ENCODE measurements around the gene RAB35. TPM values are rescaled to one million over a fixed set of nuclear protein-coding genes. Genes with fewer than 3 reads are reported as not detected.
A peak's percentile ranks its signal among the peaks of the same experiment; 100 is the strongest.

Gene RAB35
- total and polyA plus RNA-seq, 2 experiments from 2014 or later, result 9.9 to 16.9 TPM

- TF ChIP-seq ETS1 (IDR thresholded peaks at IDR 0.05) (no peak), ZNF462 (CRISPR knock-in tag; IDR thresholded peaks at IDR 0.05) (no peak)
These were observed 10.1 kb upstream of the RAB35 start (continued) for GRCh38 chr12:120126635-120127005.

GRCh38 chr12:120125792-120126634 is 9.5 kb upstream of the RAB35 start:
- Mint-ChIP-seq H3K9me3 (no peaks in the 10 kb centered on the region), H3K27me3 (ENCODE audit: insufficient read depth, low read depth, poor library complexity) (peaks cover 5% of the 10 kb centered on the region), H3K36me3 (ENCODE audit: low read depth) (peaks cover 54% of the 10 kb centered on the region), H3K27ac (peak overlapping the region; percentile 85), H3K4me3 (no peak overlapping the region; the same call in 2 of the 3 replicates), H3K4me1 (peaks cover 22% of the 10 kb centered on the region)
- Histone ChIP-seq H2AFZ (no peak overlapping the region), H3K27me3 (ENCODE audit: insufficient read depth) (no peaks in the 10 kb centered on the region), H3K4me3 (no peak overlapping the region), H3K27ac (ENCODE audit: low read depth) (peak overlapping the region; percentile 50; the same call in 1 of the 2 replicates), H4K20me1 (replicated peaks; ENCODE audit: insufficient read depth) (peaks cover 15% of the 10 kb centered on the region), H3K4me1 (ENCODE audit: insufficient read depth) (peaks cover 11% of the 10 kb centered on the region), H3K79me2 (replicated peaks; ENCODE audit: insufficient read depth) (no peaks in the 10 kb centered on the region), H3K4me2 (no peak overlapping the region), H3K9me2 (ENCODE audit: insufficient read depth) (no peaks in the 10 kb centered on the region), H3F3A (replicated peaks; ENCODE audit: low read depth) (peaks cover 14% of the 10 kb centered on the region; the same call in 1 of the 2 replicates), H3K36me3 (ENCODE audit: insufficient read depth) (peaks cover 31% of the 10 kb centered on the region)
- DNase-seq (ENCODE audit: low spot score) (peak; percentile 38), ATAC-seq (no peak; the same call in 2 of the 3 replicates)
- TF ChIP-seq CREB1 (CRISPR knock-in tag; IDR thresholded peaks at IDR 0.05; ENCODE audit: low read depth), result no peak

Measured in GM23338 (cell line).